Endothelial cell of umbilical vein (primary cell): ENCODE measurements around the gene WDR74.

Source experiments
- CTCF ChIP-seq, 2 donors: IDR thresholded peaks; 1 replicate in 1 of 2; 2 replicates in 1 of 2; pipeline ENCODE4 v1.5.1; 2011; ENCODE audit warnings: low read length in 2 of 2, mild to moderate bottlenecking in 2 of 2, moderate library complexity in 2 of 2, control low read depth in 1 of 2, inconsistent platforms in 1 of 2, low read depth in 1 of 2; ENCODE audit not compliant: insufficient read depth in 1 of 2; ENCODE audit errors: extremely low read depth in 1 of 2
- POLR2A ChIP-seq: IDR thresholded peaks from 2 replicates; pipeline ENCODE4 v1.6.1; 2012; ENCODE audit warnings: low read depth, mild to moderate bottlenecking, control low read depth, low read length

DNA sequence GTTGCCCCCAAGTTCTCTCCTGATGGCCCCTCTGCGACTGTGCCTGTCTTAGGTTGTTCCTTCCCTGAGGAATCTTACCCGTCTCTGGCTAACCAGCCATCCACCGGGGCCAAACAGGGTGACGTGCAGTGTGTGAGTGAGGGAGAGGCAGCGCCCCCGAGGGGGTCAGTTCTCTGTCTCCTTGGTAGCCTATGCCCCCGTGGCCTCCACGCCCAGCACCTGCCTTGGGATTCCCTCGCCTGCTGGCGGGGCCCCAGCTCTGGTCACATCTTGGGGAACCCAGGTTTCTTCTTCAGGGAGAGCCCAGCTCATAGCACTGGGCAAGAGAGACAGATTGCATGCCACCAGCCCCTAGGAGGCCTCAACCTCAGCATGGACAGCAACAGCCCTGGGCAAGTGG is 39.9 kb downstream of the WDR74 start:
- TF ChIP-seq CTCF (IDR thresholded peaks at IDR 0.05; ENCODE audit: extremely low read depth in 1 of 2, insufficient read depth in 1 of 2, low read depth in 1 of 2, low read length in 2 of 2) (no peak), POLR2A (no peak)
